NCI-H526 (cell line): ENCODE results near the gene ISL1.

Source experiments
- DNase-seq, 2 experiments: peaks; one replicate each; lab custom pipeline; 2025; lab: John Stamatoyannopoulos, UW

Gene ISL1

GRCh38 chr5:51386916-51387883, 4.0 kb downstream of the ISL1 start:
- DNase-seq, result no peak

GRCh38 chr5:51387884-51388275, 4.6 kb downstream of the ISL1 start:
- DNase-seq, result no peak

DNA sequence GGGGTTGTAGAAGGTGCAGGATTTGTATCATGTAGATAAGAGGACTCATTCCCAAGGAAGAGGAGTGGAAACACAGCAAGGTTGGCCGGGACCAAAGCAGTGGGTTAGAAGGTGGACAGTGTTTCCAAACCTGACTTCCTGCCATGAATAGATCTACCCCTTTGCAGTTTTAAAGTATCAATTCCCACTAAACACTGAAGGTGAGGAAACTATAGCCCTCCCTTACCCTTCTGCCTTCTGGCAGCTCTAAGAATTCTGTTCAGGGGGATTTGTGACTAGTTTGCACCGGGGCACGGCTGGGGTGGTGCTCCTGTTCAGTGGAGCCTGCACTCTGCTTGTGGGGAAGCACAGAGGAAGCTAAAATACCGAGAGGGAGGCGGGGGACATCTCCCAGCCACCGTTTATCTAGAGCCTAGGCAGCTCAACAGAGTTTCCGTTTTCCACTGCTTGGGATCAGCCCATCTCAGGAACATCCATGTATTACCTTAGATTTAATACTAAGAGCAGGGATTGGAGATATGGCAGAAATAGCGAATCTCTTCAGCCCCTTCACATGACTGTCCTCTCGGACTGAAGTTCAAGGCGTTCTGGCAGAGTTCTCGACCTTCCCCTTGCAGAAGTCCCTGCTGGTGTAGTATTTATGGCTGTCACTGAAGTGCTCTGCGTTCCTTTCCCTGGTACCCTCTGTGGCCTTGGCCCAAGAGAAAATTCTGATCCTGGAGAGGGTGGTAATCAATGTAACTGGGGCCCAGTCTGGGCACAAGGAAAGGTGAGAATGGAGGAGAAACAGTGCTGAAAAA, 5.4 kb downstream of the ISL1 start:
- DNase-seq, result no peak

- DNase-seq, result no peak
Observed at GRCh38 chr5:51389288-51389576, 6.0 kb downstream of the ISL1 start.

- no peak for DNase-seq
Observed at GRCh38 chr5:51389577-51390463, 6.6 kb downstream of the ISL1 start.

DNA sequence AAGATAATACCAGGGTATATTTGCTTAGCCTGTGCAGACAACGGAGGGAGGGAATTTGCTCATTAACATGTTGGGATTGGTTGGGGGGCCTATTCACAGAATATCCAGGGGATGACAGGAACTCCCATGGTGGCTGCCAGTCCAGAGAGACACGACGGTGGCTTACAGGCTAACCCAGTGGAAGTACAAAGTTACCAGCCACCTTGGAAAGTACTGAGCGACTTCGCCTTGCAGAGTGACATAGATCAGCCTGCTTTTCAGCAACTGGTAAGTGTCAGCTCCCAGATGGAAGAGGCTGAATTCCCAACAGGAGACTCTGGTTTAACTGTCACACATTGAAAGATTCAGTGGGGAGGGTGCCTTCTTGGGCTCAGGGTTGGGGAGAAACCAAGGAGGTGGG, 7.9 kb downstream of the ISL1 start:
- DNase-seq, result no peak

- DNase-seq, result no peak
Observed at GRCh38 chr5:51392689-51393199, 9.5 kb downstream of the ISL1 start.

DNA sequence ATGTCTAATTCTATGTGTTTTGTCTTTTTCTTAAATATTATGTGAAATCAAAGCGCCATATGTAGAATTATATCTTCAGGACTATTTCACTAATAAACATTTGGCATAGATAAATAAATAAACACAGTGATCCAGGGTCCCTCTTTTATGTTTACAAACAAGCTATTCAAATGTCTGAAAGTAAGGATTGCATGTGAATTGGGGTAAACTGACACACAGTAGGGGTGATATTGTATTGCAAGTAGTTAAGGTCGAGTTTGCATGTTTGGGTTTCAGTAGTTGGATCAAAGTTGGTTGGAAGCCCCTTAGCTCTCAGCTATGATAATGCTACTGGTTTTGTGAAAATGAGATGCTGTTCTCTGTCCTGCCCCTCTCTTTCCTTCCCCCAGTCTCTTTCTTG, 11.4 kb downstream of the ISL1 start:
- DNase-seq, result no peak

DNA sequence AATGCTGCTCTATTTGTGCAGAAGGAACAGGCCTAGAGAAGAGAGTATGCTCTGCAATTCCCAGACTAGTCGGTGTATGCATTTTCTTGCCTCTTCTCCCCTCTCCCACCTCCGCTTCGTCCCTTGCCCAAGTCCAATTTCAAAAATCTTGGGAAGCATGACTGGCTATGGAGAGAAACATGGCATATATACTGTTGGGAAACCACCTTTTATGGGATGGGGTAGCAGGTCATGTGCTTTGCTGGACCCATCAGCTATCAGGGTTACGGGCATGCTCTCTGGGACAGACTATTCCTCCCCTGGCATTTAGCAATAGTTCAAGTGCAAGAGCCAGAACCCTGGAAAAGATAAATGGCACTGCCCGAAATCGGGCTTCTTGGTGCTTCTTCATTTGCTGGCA, 12.0 kb downstream of the ISL1 start:
- DNase-seq, result no peak

GRCh38 chr5:51395666-51396356, 12.6 kb downstream of the ISL1 start:
- DNase-seq, result no peak

GRCh38 chr5:51396797-51397196, 13.5 kb downstream of the ISL1 start:
- DNase-seq, result no peak

DNA sequence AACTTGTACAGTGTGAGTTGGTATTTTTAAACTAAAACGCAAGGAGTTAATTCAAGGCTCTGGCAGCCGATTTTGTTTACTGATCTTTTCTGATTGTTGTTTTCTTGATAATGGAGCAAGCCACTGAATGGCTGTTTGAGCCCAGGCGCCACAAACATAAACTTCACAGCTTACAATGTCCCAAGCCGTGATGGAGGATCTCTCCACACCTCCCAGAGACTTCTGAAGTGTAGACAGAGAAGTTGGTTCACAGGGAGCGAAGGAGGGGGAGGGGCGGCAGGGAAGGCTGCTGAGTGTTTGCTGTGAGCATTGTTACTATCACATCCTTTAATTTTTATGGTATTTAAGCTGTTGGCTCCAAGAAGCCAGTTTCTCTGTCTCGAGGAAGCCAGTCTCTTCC, 14.7 kb downstream of the ISL1 start:
- no peak for DNase-seq

GRCh38 chr5:51398875-51399642, 15.8 kb downstream of the ISL1 start:
- no peak for DNase-seq

DNA sequence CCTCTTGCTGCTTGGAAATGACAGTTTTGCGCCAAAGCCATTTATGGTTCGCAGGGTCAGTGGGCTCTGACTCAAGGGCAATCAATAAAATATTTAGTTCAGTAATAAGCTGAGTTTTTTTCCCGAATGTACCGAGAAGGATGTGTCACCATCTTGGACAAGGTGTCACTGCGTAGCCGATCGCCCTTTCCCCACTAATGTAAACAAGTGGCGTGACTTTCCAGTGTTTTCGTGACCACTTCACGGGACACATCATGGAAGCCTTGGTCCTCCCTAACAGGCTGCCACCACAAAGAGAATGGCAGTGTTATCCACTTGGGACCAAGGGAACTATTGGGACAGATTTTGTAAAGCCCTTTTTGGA, 16.4 kb downstream of the ISL1 start:
- no peak for DNase-seq

DNA sequence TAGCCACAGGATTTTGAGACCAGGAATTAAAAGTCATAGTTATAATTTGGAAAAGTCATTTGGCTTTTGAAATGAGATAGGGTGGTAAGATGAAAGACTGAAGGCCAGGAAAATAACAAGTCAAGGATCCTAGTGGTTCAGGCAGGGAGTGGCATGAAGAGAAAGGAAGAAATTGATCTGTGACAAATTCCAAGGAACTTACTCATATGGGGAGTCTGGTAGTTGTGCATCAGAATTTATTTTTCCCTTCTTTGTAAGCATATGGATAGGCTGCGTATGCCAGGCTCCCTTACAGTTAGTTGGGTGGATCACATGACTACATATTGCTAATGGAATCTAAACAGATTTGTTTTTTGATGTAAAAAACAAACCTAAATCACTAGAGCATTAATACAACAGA, 21.0 kb downstream of the ISL1 start:
- DNase-seq, result no peak

GRCh38 chr5:51411921-51412325, 28.7 kb downstream of the ISL1 start:
- no peak for DNase-seq

- DNase-seq, result no peak
Observed at GRCh38 chr5:51414516-51414915, 31.3 kb downstream of the ISL1 start.

- no peak for DNase-seq
Observed at GRCh38 chr5:51416149-51416548, 32.9 kb downstream of the ISL1 start.

DNA sequence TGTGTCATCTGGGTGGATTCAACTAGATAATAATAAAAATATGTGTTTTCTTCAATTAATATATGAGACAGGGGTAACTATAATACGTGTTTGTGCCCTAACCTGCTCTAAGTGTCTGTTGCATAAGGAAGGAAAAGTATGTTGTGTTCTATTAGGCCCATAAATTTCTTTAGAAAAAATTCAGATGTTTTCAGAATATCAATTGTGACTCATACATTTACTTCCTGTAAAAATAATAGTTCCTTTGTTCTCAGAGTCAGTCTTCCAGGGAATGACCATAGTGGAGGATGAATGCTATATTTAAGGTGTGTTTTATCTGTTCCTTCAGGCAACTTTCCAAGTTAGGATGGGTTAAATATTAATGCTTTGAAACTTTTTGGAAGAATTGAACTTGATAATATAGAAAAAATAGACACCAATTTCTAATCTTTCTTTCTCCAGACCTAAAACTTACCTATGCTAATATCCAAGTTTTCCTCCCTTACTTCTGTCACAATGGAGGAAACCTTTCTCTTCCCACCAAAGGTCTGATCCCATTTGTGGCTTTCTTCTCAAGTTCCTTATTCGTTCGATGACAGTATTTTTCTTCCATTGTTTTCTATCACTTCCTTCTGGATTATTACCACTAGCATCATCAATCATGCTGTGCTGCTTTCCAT, 49.9 kb downstream of the ISL1 start:
- DNase-seq, result no peak

GRCh38 chr5:51439232-51439631, 56.0 kb downstream of the ISL1 start:
- no peak for DNase-seq
